HG02588 (cell line): ENCODE measurements around the gene TOMM20L.
"Not testable (repeated sequence)": the region's sequence is repeated elsewhere in the genome, so short reads cannot be mapped to it uniquely, and the experiment has no call there.

Experiments used
- ATAC-seq: cut with Tn5 transposase; IDR thresholded peaks from one replicate; pipeline ENCODE4 v1.9.1; 2021; ENCODE audit warnings: mild to moderate bottlenecking, moderate library complexity; ENCODE audit not compliant: unreplicated experiment

The TOMM20L gene

DNA sequence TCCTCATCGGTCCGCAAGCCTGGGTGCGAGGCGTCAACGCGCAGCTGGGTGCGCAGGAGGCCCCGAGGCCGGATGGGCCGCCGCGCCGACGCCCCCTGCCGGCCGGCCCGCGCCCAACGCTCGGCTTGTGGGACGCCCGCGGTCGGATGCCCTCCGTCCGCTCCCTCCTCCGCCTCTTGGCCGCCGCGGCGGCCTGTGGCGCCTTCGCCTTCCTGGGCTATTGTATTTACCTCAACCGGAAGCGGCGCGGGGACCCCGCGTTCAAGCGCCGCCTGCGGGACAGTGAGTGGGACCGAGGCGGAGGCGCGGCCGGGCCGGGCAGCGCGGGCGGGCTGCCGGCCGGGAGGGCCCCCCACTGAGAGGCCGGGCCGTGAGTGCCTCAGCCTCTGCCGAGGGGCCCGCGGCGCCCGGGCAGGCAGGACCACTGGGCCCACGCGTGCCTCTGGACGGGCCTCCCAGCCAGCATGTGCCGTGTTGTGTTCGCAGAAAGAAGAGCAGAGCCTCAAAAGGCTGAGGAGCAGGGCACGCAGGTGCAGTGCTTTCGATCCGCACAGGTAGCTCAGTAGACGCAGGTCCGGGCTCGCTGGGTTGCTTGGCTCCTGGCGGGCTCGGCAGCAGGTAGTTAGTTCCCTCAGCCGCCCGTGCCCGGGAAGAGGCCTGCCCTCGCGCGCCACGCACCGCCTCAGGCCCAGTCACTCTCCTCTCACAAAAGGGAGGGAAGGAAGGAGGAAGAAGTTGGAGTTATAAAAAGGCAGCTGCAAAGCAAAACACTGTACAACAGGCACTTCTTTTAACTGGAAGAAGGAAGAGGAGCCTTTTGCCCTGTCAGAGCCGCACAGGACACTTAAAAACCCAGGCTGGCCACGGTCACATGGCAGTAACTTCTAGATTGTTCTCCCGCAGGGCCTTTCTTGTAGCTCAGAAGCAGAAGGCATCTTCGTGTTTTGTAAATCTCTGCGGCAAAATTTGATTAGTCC lies at the start of gene TOMM20L:
TSS of gene TOMM20L (plus strand) at position 119 of the 977 bp plus-strand sequence. CDS start at position 147, 28 bp downstream.
- ATAC-seq, result peak; percentile 93

DNA sequence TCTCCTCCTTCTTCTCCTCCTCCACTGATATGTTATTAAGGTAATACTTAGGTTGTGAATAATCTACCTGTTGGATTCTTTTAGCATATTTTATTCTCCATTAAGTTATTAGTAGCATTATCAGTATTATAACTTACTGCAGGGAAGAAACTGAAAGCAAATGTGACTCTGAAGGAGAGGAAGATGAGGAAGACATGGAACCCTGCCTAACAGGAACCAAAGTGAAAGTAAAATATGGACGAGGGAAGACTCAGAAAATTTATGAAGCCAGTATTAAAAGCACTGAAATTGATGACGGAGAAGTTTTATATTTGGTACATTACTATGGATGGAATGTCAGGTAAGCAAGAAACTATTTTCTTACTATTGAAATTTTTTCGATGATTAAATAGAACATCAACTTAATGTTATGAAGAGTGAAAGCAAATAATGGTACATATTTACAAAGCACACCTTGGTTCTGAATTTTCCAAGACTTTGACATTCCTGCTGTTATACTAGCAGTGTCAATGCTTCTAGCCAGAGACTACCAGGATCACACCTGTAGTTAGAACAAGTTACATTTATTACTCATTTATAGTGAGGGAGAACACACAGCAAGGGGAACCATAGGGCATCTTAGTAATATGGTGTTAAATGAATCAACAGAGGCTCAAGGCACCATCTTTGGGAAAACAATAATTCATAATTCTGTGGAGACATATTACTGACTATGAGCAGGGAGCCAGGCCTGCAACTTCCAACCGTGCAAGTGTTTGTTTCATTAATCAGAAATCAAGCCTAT lies 42.0 kb upstream of the TOMM20L start:
- ATAC-seq, result no peak

DNA sequence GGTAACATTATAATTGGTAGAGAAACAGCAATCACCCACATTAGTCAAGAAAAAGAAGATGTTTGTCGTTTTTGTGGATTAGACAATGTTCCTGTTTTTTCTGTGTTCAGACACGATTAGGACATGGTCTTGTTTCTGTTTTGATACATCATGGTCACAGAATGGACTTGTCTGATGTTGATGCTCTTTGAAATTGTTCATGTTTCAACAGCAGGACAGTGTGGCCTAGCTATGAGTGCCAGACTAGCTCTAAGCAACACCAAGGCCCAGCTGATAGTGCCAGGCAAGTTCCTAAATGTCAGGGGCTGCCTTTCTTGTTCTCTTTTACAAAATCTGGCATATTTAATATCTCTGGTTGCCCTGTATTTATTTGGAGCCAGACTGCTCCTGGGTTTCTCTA lies 40.9 kb upstream of the TOMM20L start:
- ATAC-seq, result no peak

DNA sequence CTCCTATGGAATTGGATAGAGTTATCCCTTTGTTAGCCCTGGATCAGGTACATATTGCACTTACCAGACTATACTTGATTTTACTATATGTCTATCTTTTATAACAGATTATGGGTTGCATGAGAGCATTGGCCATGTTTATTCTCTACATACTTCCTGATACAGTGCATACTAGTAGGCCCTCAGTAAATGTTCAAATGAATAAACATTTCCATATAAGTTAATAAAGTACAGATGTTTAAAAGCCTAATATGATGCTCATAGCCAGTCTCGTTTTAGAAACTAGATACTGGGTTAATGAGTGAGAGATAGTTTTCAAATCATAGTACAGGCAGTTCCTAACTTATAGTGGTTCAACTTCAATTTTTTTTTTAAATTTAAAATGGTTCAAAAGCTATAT lies 39.5 kb upstream of the TOMM20L start:
- no peak for ATAC-seq

DNA sequence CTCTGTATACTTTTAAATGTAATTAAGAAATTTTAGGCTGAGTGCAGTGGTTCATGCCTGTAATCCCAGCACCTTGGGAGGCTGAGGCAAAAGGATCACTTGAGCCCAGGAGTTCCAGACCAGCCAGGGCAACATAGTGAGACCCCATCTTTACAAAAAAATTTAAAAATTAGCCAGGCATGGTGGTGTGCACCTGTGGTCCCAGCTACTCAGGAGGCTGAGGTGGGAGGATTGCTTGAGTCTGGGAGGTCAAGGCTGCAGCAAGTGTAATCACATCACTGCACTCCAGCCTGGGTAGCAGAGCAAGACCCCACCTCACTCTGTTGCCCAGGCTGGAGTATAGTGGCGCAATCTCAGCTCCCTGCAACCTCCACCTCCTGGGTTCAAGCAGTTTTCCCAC lies 33.5 kb upstream of the TOMM20L start:
- ATAC-seq, result not testable (repeated sequence)

DNA sequence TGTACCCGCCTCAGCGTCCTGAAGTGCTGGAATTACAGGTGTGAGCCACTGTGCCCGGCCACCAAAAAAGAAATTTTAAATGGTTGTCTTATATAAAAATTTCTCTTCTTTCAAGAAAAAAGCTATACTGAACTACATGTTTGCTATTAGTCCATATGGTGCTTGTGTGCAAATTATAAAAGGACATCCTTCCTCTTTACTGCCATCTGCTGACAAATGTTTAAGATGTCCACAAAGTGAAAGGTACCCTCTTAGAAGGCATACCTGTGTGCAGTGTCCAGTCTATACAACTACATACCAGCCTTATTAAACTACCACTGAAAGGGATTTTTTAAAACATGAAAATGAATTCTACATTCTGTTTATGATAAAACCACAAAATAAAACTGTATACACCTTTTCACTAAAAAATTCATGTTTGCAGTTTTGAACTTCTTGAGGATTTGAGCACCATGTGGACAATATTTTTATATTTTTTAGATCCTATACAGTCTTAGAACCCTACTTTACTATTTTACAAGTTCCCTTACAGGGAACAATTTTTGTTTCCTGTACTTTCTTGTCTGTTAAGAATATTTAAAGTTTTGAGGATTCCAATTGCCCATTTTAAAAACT lies 32.8 kb upstream of the TOMM20L start:
- ATAC-seq, result no peak

DNA sequence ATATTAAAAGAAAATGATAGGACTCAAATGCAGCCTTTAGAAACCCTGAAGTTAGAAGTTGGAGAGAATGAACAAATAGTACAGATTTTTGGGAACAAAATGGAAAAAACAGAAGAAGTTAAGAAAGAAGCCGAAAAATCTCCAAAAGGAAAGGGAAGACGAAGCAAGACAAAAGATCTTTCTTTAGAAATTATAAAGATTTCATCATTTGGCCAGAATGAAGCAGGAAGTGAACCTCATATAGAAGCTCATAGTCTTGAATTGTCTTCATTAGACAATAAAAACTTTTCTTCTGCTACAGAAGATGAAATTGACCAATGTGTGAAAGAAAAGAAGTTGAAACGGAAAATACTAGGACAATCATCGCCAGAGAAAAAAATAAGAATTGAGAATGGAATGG lies 31.4 kb upstream of the TOMM20L start:
- no peak for ATAC-seq

DNA sequence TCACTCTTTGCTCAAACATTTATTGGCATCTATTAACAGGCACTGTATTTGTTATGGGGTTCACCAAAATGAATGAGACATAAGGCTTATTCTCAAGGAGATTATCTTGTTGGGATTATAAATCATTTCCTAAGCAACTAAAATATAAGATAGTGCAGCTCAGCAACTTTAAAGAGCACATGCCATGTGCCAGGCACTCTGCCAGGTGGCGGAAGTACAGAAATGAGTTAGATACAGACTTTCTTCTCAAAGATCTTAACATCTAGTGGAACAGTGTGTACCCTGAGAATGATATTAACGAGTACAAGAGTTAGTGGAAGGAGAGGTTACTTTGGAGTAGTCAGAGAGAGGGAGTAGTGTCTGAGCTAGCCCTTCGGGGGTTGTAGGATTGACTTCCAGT lies 28.4 kb upstream of the TOMM20L start:
- no peak for ATAC-seq

GRCh38 chr14:58368956-58369355 lies 26.8 kb upstream of the TOMM20L start:
- ATAC-seq, result no peak

GRCh38 chr14:58376791-58377190 lies 18.9 kb upstream of the TOMM20L start:
- ATAC-seq, result no peak

DNA sequence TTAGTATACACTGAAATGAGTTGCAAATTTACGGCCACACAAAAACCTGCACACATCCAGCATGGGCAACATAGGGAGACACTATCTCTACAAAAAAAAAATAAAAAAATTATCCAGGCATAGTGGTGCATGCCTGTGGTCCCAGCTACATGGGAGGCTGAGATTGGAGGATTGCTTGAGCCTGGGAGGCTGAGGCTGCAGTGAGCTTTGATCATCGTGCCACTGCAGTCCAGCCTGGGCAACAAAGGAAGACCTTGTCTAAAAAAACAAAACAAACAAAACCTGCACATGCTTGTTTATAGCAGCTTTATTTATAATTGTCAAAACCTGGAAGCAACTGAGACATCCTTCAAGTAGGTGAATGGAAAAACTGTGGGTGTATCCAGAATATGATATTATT lies 4.9 kb upstream of the TOMM20L start:
- ATAC-seq, result no peak

GRCh38 chr14:58395562-58395811 lies 243 bp upstream of the TOMM20L start:
- no peak for ATAC-seq

DNA sequence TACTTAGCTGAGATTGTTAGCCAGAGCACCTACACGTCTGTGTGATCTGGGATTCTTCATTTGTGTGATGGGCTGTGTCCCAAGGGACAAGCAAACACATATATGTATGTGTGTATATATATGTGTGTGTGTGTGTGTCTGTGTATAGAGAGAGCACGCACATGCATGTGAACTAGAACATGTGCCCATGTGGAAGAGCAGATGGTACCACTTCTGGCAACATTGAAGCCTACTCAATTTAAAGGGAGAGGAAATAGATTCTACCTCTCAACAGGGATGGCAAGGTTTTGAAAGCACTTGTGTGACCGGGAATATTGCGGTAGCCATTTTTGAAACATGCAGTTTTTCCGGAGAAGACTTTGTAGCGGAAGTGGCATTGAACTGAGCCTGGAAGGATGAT lies 1.4 kb downstream of the TOMM20L start:
- ATAC-seq, result no peak

- ATAC-seq, result no peak
Observed at GRCh38 chr14:58398495-58398894, 2.8 kb downstream of the TOMM20L start.

DNA sequence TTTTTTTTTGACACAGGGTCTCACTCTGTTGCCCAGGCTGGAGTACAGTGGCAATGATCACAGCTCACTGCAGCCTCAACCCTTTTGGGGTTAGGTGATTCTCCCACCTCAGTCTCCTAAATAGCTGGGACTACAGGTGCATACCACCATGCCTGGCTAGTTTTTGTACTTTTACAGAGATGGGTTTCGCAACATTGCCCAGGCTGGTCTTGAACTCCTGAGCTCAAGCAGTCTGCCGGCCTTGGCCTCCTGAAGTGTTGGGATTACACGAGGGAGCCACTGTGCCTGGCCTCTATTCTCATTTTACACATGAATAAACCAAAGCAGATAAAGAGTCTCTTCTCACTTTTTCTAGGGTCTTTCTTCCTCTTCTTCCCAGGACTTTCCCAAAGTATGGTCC lies 3.2 kb downstream of the TOMM20L start:
- no peak for ATAC-seq

GRCh38 chr14:58401587-58401986 lies 5.9 kb downstream of the TOMM20L start:
- no peak for ATAC-seq

GRCh38 chr14:58408681-58409215 lies 13.0 kb downstream of the TOMM20L start:
- ATAC-seq, result no peak

DNA sequence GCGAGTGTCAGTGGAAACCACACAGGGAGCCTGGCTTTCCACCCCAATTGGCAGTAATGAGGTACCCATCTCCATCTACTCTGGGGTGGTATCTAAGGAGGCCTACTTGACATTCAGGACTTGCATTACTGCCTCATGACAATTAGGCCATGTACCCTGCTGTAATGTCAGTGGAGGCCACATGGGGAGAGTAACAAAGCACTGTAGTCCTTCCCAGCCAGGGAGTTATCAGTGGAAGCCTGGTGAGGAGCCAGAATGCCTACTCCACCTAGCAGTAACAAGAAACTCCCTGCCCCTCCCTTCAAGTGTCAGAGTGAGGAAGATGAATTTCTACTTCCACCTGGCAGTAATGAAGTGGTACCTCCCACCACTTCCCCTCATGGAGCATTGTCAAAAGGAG lies 19.1 kb downstream of the TOMM20L start:
- ATAC-seq, result no peak

DNA sequence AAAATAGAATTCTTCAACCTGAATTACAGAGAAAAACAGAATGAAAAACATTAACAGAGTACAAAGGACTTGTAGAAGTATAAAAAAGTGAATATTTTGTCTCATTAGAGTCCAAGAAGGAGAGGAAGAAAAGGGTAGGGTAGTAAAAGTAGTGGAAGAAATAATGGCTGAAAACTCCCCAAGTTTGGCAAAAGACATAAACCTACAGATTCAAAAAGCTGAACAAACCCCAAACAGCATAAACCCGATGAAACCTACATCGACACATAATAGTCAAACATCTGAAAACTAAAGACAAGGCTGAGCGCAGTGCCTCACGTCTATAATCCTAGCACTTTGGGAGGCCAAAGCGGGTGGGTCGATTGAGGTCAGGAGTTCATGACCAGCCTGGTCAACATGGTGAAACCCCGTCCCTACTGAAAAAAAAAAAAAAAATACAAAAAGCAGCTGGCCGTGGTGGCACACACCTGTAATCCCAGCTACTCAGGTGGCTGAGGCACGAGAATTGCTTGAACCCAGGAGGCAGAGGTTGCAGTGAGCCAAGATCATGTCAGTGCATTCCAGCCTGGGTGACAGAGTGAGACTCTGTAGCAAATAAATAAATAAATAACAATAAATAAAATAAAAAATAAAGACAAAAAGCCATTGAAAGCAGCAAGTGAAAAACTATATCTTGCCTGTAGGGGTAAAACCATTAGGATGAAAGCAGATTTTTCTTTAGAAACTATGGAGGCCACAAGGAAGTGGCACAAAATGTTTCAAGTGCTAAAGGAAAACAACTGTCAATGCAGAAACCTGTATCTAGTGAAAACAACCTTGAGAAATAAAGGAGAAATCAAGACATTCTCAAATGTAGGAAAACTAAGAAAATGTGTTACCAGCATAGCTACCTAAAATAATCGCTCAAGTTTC lies 20.2 kb downstream of the TOMM20L start:
- ATAC-seq, result no peak

GRCh38 chr14:58416934-58417333 lies 21.2 kb downstream of the TOMM20L start:
- ATAC-seq, result not testable (repeated sequence)
